OCI-LY1 (cell line): ENCODE data around the gene CASP4.

Source experiments
- H2AFZ ChIP-seq: fragments of 200-600 bp; sonication (generic), shearing (Covaris generic); 2 replicates; pipeline ENCODE4 v1.6.0; 2014; ENCODE audit warnings: antibody characterized with exemption, mild to moderate bottlenecking, low read length
- H3F3A ChIP-seq: fragments of 200-600 bp; sonication (generic), shearing (Covaris generic); 2 replicates; pipeline ENCODE4 v1.6.0; 2014; ENCODE audit warnings: mild to moderate bottlenecking, antibody characterized with exemption, low read length, moderate library complexity; ENCODE audit not compliant: insufficient read depth
- H3K27ac ChIP-seq: fragments of 200-600 bp; sonication (generic); 2 replicates; pipeline ENCODE4 v1.5.1; 2014; ENCODE audit warnings: low read length, mixed run types, mild to moderate bottlenecking, low read depth; ENCODE audit not compliant: poor library complexity, severe bottlenecking
- H3K27me3 ChIP-seq: fragments of 200-600 bp; sonication (generic); 2 replicates; pipeline ENCODE4 v1.6.0; 2014; ENCODE audit warnings: antibody characterized with exemption, mild to moderate bottlenecking, low read length, moderate library complexity; ENCODE audit not compliant: insufficient read depth
- H3K36me3 ChIP-seq: fragments of 200-600 bp; sonication (generic); 2 replicates; pipeline ENCODE4 v1.6.1; 2014; ENCODE audit warnings: mild to moderate bottlenecking, antibody characterized with exemption, low read length, moderate library complexity, mixed read lengths; ENCODE audit not compliant: insufficient read depth
- H3K4me1 ChIP-seq: fragments of 200-600 bp; sonication (generic); 2 replicates; pipeline ENCODE4 v1.5.1; 2014; ENCODE audit warnings: mild to moderate bottlenecking, low read length, moderate library complexity; ENCODE audit not compliant: insufficient read depth, severe bottlenecking
- H3K4me2 ChIP-seq: fragments of 200-600 bp; sonication (generic), shearing (Covaris generic); 2 replicates; pipeline ENCODE4 v1.6.1; 2014; ENCODE audit warnings: low read length
- H3K4me3 ChIP-seq: fragments of 200-600 bp; sonication (generic); 2 replicates; pipeline ENCODE4 v1.5.1; 2014; ENCODE audit warnings: low read length, low read depth, mild to moderate bottlenecking, mixed read lengths; ENCODE audit not compliant: poor library complexity, severe bottlenecking
- H3K79me2 ChIP-seq: fragments of 200-600 bp; shearing (Covaris generic); 2 replicates; pipeline ENCODE4 v1.6.1; 2016; ENCODE audit warnings: mixed run types, low read length, mixed read lengths; ENCODE audit not compliant: insufficient read depth
- H3K9ac ChIP-seq: fragments of 200-600 bp; sonication (generic), shearing (Covaris generic); 2 replicates; pipeline ENCODE4 v1.6.1; 2014; ENCODE audit warnings: mild to moderate bottlenecking, low read length, mixed read lengths
- H3K9me2 ChIP-seq: fragments of 200-600 bp; sonication (generic), shearing (Covaris generic); 2 replicates; pipeline ENCODE4 v1.6.1; 2014; ENCODE audit warnings: low read depth, mild to moderate bottlenecking, low read length, mixed read lengths
- H3K9me3 ChIP-seq: fragments of 200-600 bp; shearing (Covaris generic); 2 replicates; pipeline ENCODE4 v1.6.1; 2014; ENCODE audit warnings: low read length, mixed read lengths
- H4K20me1 ChIP-seq: fragments of 200-600 bp; sonication (generic), shearing (Covaris generic); 2 replicates; pipeline ENCODE4 v1.6.0; 2016; ENCODE audit warnings: mild to moderate bottlenecking, low read length; ENCODE audit not compliant: insufficient read depth
- CTCF ChIP-seq: fragments of 200-600 bp; sonication (generic), shearing (Covaris generic); IDR thresholded peaks from 2 replicates; pipeline ENCODE4 v1.5.1; 2017; ENCODE audit warnings: mild to moderate bottlenecking, antibody characterized with exemption, low read length, moderate library complexity, mixed read lengths
- EZH2 ChIP-seq: fragments of 200-600 bp; sonication (generic), shearing (Covaris generic); IDR thresholded peaks from 2 replicates; pipeline ENCODE4 v1.8.0; 2017; ENCODE audit warnings: borderline replicate concordance, mixed run types, mild to moderate bottlenecking, antibody characterized with exemption, low read length, moderate library complexity, mixed read lengths

Gene CASP4

GRCh38 chr11:104918113-104918824, 50.1 kb downstream of the CASP4 start:
- no peaks in the 10 kb centered on the region for H3K36me3 ChIP-seq
- H3K4me1 ChIP-seq: no peaks in the 10 kb centered on the region
- H3K9me3 ChIP-seq: no peaks in the 10 kb centered on the region
- no peaks in the 10 kb centered on the region for H3K27me3 ChIP-seq
- no peak overlapping the region for H2AFZ ChIP-seq
- H3K4me2 ChIP-seq: 0 out of 2 replicates have a peak overlapping the region, but pooled peaks have one; percentile 4
- no peaks in the 10 kb centered on the region for H3F3A ChIP-seq
- H3K9me2 ChIP-seq: no peaks in the 10 kb centered on the region
- H3K9ac ChIP-seq: no peak overlapping the region
- no peaks in the 10 kb centered on the region for H3K79me2 ChIP-seq
- TF ChIP-seq EZH2: no peak
- TF ChIP-seq CTCF: no peak
- H3K4me3 ChIP-seq: no peak overlapping the region
- H4K20me1 ChIP-seq: no peaks in the 10 kb centered on the region
- H3K27ac ChIP-seq: no peak overlapping the region

GRCh38 chr11:104917271-104918112, 50.9 kb downstream of the CASP4 start:
- Histone ChIP-seq H3K9ac (no peak overlapping the region), H3K9me3 (no peaks in the 10 kb centered on the region), H3K4me2 (0 out of 2 replicates have a peak overlapping the region, but pooled peaks have one; percentile 4), H4K20me1 (no peaks in the 10 kb centered on the region), H3K27me3 (no peaks in the 10 kb centered on the region), H3K9me2 (no peaks in the 10 kb centered on the region), H3K4me1 (no peaks in the 10 kb centered on the region), H2AFZ (no peak overlapping the region), H3K36me3 (no peaks in the 10 kb centered on the region), H3F3A (no peaks in the 10 kb centered on the region), H3K4me3 (no peak overlapping the region), H3K79me2 (no peaks in the 10 kb centered on the region), H3K27ac (no peak overlapping the region)
- TF ChIP-seq CTCF (no peak), EZH2 (no peak)

- Histone ChIP-seq H3K9me3 (no peaks in the 10 kb centered on the region), H3K9ac (no peak overlapping the region), H3K9me2 (no peaks in the 10 kb centered on the region), H2AFZ (no peak overlapping the region), H3K79me2 (no peaks in the 10 kb centered on the region), H3F3A (no peaks in the 10 kb centered on the region), H4K20me1 (no peaks in the 10 kb centered on the region), H3K4me3 (no peak overlapping the region), H3K27ac (no peak overlapping the region), H3K4me1 (no peaks in the 10 kb centered on the region), H3K36me3 (no peaks in the 10 kb centered on the region), H3K27me3 (no peaks in the 10 kb centered on the region), H3K4me2 (no peak overlapping the region)
- TF ChIP-seq EZH2 (no peak), CTCF (no peak)
Observed at GRCh38 chr11:104916442-104916841, 51.9 kb downstream of the CASP4 start.
